D341Med (cell line): Measurements from ENCODE around the gene ANKRD17.
"Not testable (repeated sequence)": the region's sequence is repeated elsewhere in the genome, so short reads cannot be mapped to it uniquely, and the experiment has no call there.

ENCODE experiments used
- DNase-seq: peaks from one replicate; pipeline ENCODE4 v3.0.0; 2012; ENCODE audit warnings: low spot score

Gene ANKRD17

GRCh38 chr4:73258686-73259570 lies at the start of gene ANKRD17:
ANKRD17 (minus strand) TSS chr4:73258798; CDS start chr4:73258668, 130 bp downstream.
- peak; percentile 90 for DNase-seq

GRCh38 chr4:73308286-73308685 lies 49.7 kb upstream of the ANKRD17 start:
- no peak for DNase-seq

GRCh38 chr4:73303711-73304110 lies 45.1 kb upstream of the ANKRD17 start:
- no peak for DNase-seq

GRCh38 chr4:73299548-73300280 lies 41.1 kb upstream of the ANKRD17 start:
- no peak for DNase-seq

- not testable (repeated sequence) for DNase-seq
These were observed 34.1 kb upstream of the ANKRD17 start for GRCh38 chr4:73292661-73293060.

- DNase-seq: no peak
These were observed 23.4 kb upstream of the ANKRD17 start for GRCh38 chr4:73281982-73282381.

- no peak for DNase-seq
These were observed 22.8 kb upstream of the ANKRD17 start for GRCh38 chr4:73281396-73281795.

GRCh38 chr4:73277201-73277600 lies 18.6 kb upstream of the ANKRD17 start:
- no peak for DNase-seq

- no peak for DNase-seq
These were observed 16.7 kb upstream of the ANKRD17 start for GRCh38 chr4:73275318-73275654.

- no peak for DNase-seq
These were observed 14.2 kb upstream of the ANKRD17 start for GRCh38 chr4:73272816-73273215.

GRCh38 chr4:73267050-73267449 lies 8.5 kb upstream of the ANKRD17 start:
- no peak for DNase-seq

- no peak for DNase-seq
These were observed 1.0 kb upstream of the ANKRD17 start for GRCh38 chr4:73259571-73260090.

GRCh38 chr4:73258436-73258685 lies 237 bp downstream of the ANKRD17 start:
- no peak for DNase-seq

GRCh38 chr4:73257651-73258435 lies 755 bp downstream of the ANKRD17 start:
- peak; percentile 54 for DNase-seq

GRCh38 chr4:73257234-73257633 lies 1.4 kb downstream of the ANKRD17 start:
- DNase-seq: peak; percentile 67

- not testable (repeated sequence) for DNase-seq
These were observed 2.8 kb downstream of the ANKRD17 start for GRCh38 chr4:73255847-73256246.

GRCh38 chr4:73252001-73252400 lies 6.6 kb downstream of the ANKRD17 start:
- DNase-seq: no peak

- no peak for DNase-seq
These were observed 7.2 kb downstream of the ANKRD17 start for GRCh38 chr4:73251384-73251783.

- no peak for DNase-seq
These were observed 8.0 kb downstream of the ANKRD17 start for GRCh38 chr4:73250642-73251041.

- no peak for DNase-seq
These were observed 9.8 kb downstream of the ANKRD17 start for GRCh38 chr4:73248821-73249220.

- no peak for DNase-seq
These were observed 10.2 kb downstream of the ANKRD17 start for GRCh38 chr4:73248416-73248815.

GRCh38 chr4:73247100-73247499 lies 11.5 kb downstream of the ANKRD17 start:
- DNase-seq: no peak

- DNase-seq: no peak
These were observed 12.6 kb downstream of the ANKRD17 start for GRCh38 chr4:73245955-73246354.
